Cardiac muscle cell (in vitro differentiated cells and primary cell): ENCODE measurements around the gene ZNF85. TPM values are rescaled to one million over a fixed set of nuclear protein-coding genes. Genes with fewer than 3 reads are reported as not detected.
A peak's percentile ranks its signal among the peaks of the same experiment; 100 is the strongest.
"Not testable (repeated sequence)": the region's sequence is repeated elsewhere in the genome, so short reads cannot be mapped to it uniquely, and the experiment has no call there.

Experiments
- DNase-seq, 2 donors: peaks; one replicate each; pipeline versions ENCODE4 v3.0.0 to v3.0.0-alpha.2; 2010 to 2017; ENCODE audit warnings: low read depth in 1 of 2, low spot score in 1 of 2
- H3K27ac ChIP-seq: fragments of 200-600 bp; sonication (generic); 2 replicates; pipeline ENCODE4 v1.5.1; 2016
- H3K27me3 ChIP-seq: fragments of 200-600 bp; sonication (generic); 2 replicates; pipeline ENCODE4 v1.6.0; 2016; ENCODE audit warnings: control low read depth
- H3K36me3 ChIP-seq: fragments of 200-600 bp; sonication (generic); 2 replicates; pipeline ENCODE4 v1.5.1; 2016; ENCODE audit warnings: control low read depth
- H3K4me1 ChIP-seq: fragments of 200-600 bp; sonication (generic); 2 replicates; pipeline ENCODE4 v1.8.1; 2017; ENCODE audit warnings: low read depth, mild to moderate bottlenecking, mixed run types
- H3K4me3 ChIP-seq: fragments of 200-600 bp; sonication (generic); 2 replicates; pipeline ENCODE4 v1.5.1; 2016; ENCODE audit warnings: mild to moderate bottlenecking
- H3K9me3 ChIP-seq: fragments of 200-600 bp; sonication (generic); 2 replicates; pipeline ENCODE4 v1.5.1; 2017; ENCODE audit warnings: low read depth, mild to moderate bottlenecking, control low read depth
- CTCF ChIP-seq: IDR thresholded peaks from 2 replicates; pipeline ENCODE4 v1.5.1; 2012; ENCODE audit warnings: low read depth, mild to moderate bottlenecking, low read length
- polyA plus RNA-seq: library from polyadenylated mRNA; unstranded; fragments of >200 nt; fragmentation: Nextera tagmentation; extraction: Ambion mirVana; gene quantifications from 2 replicates; pipeline ENCODE4 v1.2.1, GENCODE V29; 2016
- total RNA-seq: library from RNA; depleted of rRNA; stranded (reverse); fragments of >200 nt; gene quantifications from 2 replicates; pipeline ENCODE4 v1.2.3, GENCODE V29; 2016

Gene ZNF85
- total and polyA plus RNA-seq, 2 experiments from 2014 or later: 10.8 to 11.7 TPM

- Histone ChIP-seq H3K4me3 (no peak overlapping the region), H3K36me3 (no peaks in the 10 kb centered on the region), H3K9me3 (no peaks in the 10 kb centered on the region), H3K27me3 (no peaks in the 10 kb centered on the region), H3K4me1 (no peaks in the 10 kb centered on the region), H3K27ac (no peak overlapping the region)
- TF ChIP-seq CTCF: no peak
- no peak for DNase-seq
Measured at GRCh38 chr19:20969898-20970297, 46.8 kb downstream of the ZNF85 start.

GRCh38 chr19:20992788-20993187 lies 69.7 kb downstream of the ZNF85 start:
- not testable (repeated sequence) for H3K9me3 ChIP-seq, H3K4me1 ChIP-seq, H3K36me3 ChIP-seq, H3K27ac ChIP-seq, DNase-seq, H3K4me3 ChIP-seq, H3K27me3 ChIP-seq

GRCh38 chr19:20999731-21000352 lies 76.8 kb downstream of the ZNF85 start:
- H3K4me3 ChIP-seq: peak overlapping the region; percentile 49
- H3K27me3 ChIP-seq: no peaks in the 10 kb centered on the region
- peak; percentile 92 to 94 for DNase-seq
- no peaks in the 10 kb centered on the region for H3K9me3 ChIP-seq
- H3K4me1 ChIP-seq: no peaks in the 10 kb centered on the region
- no peak overlapping the region for H3K27ac ChIP-seq
- no peaks in the 10 kb centered on the region for H3K36me3 ChIP-seq
- no peak for TF ChIP-seq CTCF

Other genes starting within 250 kb of the ZNF85 start
- 5.0 and 5.5 TPM in 2 replicates for gene ZNF66, start 146.9 kb upstream of the ZNF85 start, total RNA-seq
- 2.2 and 5.7 TPM in 2 replicates for gene ZNF66, start 146.9 kb upstream of the ZNF85 start, polyA plus RNA-seq
- gene ZNF430, start 97.4 kb downstream of the ZNF85 start, total RNA-seq: 12.0 and 18.6 TPM in 2 replicates
- gene ZNF430, start 97.4 kb downstream of the ZNF85 start, polyA plus RNA-seq: 6.3 and 13.5 TPM in 2 replicates
- gene ZNF714, start 159.0 kb downstream of the ZNF85 start, total RNA-seq: 8.7 and 17.3 TPM in 2 replicates
- 12.5 and 15.9 TPM in 2 replicates for gene ZNF714, start 159.0 kb downstream of the ZNF85 start, polyA plus RNA-seq
- 15.3 and 26.7 TPM in 2 replicates for gene ZNF431, start 218.8 kb downstream of the ZNF85 start, total RNA-seq
- 15.2 and 16.1 TPM in 2 replicates for gene ZNF431, start 218.8 kb downstream of the ZNF85 start, polyA plus RNA-seq